ENCODE data around the gene CNTNAP2.

DNA sequence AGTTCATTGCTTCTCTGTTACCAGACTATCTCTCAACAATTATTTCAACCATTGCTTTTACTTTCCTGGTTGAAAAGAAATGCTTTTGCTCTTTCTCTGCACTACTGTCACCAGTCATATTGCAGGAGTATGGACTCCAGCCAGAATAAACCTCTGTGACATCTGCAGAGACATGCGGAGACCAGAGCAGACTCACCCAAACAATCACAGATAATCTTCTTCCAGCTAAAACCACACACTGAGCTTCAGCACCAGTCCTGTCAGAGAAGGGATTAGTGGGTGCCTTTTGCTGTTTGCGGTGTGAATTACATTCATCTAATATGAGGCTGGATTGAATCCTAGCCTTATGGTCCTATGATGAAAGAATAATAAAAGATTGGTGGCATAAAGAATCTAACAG, 258.6 kb downstream of the CNTNAP2 start:
- TF ChIP-seq SP1 (IDR thresholded peaks at IDR 0.05) (no peak), SP1 (CRISPR knock-in tag; IDR thresholded peaks at IDR 0.05) (no peak)
- TF ChIP-seq, protein P1, sequence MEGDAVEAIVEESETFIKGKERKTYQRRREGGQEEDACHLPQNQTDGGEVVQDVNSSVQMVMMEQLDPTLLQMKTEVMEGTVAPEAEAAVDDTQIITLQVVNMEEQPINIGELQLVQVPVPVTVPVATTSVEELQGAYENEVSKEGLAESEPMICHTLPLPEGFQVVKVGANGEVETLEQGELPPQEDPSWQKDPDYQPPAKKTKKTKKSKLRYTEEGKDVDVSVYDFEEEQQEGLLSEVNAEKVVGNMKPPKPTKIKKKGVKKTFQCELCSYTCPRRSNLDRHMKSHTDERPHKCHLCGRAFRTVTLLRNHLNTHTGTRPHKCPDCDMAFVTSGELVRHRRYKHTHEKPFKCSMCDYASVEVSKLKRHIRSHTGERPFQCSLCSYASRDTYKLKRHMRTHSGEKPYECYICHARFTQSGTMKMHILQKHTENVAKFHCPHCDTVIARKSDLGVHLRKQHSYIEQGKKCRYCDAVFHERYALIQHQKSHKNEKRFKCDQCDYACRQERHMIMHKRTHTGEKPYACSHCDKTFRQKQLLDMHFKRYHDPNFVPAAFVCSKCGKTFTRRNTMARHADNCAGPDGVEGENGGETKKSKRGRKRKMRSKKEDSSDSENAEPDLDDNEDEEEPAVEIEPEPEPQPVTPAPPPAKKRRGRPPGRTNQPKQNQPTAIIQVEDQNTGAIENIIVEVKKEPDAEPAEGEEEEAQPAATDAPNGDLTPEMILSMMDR (CRISPR knock-in tag; IDR thresholded peaks at IDR 0.05) = no peak
- TF ChIP-seq, protein P2, sequence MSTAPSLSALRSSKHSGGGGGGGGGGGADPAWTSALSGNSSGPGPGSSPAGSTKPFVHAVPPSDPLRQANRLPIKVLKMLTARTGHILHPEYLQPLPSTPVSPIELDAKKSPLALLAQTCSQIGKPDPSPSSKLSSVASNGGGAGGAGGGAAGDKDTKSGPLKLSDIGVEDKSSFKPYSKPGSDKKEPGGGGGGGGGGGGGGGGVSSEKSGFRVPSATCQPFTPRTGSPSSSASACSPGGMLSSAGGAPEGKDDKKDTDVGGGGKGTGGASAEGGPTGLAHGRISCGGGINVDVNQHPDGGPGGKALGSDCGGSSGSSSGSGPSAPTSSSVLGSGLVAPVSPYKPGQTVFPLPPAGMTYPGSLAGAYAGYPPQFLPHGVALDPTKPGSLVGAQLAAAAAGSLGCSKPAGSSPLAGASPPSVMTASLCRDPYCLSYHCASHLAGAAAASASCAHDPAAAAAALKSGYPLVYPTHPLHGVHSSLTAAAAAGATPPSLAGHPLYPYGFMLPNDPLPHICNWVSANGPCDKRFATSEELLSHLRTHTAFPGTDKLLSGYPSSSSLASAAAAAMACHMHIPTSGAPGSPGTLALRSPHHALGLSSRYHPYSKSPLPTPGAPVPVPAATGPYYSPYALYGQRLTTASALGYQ (CRISPR knock-in tag; IDR thresholded peaks at IDR 0.05) = no peak
